HFF-Myc (cell line): ENCODE measurements around the gene MCRS1.
"Not testable (repeated sequence)": the region's sequence is repeated elsewhere in the genome, so short reads cannot be mapped to it uniquely, and the experiment has no call there.

ENCODE experiments used
- DNase-seq: peaks from one replicate; pipeline ENCODE4 v3.0.0-alpha.2; 2011; ENCODE audit warnings: low read depth; ENCODE audit errors: extremely low read depth
- H3K4me3 ChIP-seq: replicated peaks from 2 replicates; pipeline ENCODE4 v1.5.1; 2011; ENCODE audit warnings: low read depth, mild to moderate bottlenecking, control low read depth, low read length
- CTCF ChIP-seq: IDR thresholded peaks from 2 replicates; pipeline ENCODE4 v1.5.1; 2012; ENCODE audit warnings: mild to moderate bottlenecking, low read depth, low read length, control low read depth; ENCODE audit errors: missing control alignments

MCRS1 gene

GRCh38 chr12:49515266-49515665 lies 52.7 kb downstream of the MCRS1 start:
- TF ChIP-seq CTCF = no peak
- no peak overlapping the region for H3K4me3 ChIP-seq
- DNase-seq = peak; percentile 47

DNA sequence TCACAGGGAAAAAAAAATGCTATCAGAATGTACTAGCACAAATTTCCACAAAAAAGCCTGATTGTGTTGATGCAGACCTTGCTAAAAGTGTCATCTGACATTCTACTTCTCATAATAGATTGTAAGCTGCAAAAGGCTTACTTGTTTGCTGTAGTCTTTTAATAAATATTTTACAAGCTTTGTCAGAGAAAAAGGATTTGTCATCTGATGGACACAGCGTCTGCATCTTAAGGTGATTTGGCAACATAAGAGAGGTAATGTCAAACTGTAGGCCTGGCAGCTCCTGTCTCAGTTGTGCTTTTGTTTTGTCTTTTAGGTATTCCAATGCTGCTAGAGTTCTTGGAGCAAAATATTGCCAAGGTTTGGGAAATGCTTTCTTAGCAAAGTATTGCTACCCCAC lies 55.4 kb downstream of the MCRS1 start:
- TF ChIP-seq CTCF = no peak
- no peak overlapping the region for H3K4me3 ChIP-seq
- no peak for DNase-seq

GRCh38 chr12:49511410-49511809 lies 56.5 kb downstream of the MCRS1 start:
- no peak overlapping the region for H3K4me3 ChIP-seq
- TF ChIP-seq CTCF = no peak
- DNase-seq = no peak

DNA sequence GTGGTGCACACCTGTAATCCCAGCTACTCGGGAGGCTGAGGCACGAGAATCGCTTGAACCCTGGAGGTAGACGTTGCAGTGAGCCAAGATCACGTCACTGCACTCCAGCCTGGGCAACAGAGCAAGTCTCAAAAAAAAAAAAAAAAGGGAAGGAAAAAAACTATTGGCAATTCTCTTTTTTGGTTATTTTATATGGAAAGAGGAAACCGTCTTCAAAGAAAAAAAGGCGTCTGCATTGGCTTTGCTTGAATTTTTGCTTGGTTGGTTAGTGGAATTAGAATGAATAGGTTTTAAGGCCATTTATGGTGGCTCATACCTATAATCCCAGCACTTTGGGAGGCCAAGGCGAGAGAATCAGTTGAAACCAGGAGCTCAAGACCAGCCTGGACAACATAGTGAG lies 58.3 kb downstream of the MCRS1 start:
- DNase-seq, H3K4me3 ChIP-seq: not testable (repeated sequence)
